ENCODE results near the gene CFAP99. TPM values are rescaled to one million over a fixed set of nuclear protein-coding genes. Genes with fewer than 3 reads are reported as not detected.

The CFAP99 gene
- total and polyA plus RNA-seq, 2 donors (not counting 1 experiment from before 2014, with no cell fraction given), result not detected

DNA sequence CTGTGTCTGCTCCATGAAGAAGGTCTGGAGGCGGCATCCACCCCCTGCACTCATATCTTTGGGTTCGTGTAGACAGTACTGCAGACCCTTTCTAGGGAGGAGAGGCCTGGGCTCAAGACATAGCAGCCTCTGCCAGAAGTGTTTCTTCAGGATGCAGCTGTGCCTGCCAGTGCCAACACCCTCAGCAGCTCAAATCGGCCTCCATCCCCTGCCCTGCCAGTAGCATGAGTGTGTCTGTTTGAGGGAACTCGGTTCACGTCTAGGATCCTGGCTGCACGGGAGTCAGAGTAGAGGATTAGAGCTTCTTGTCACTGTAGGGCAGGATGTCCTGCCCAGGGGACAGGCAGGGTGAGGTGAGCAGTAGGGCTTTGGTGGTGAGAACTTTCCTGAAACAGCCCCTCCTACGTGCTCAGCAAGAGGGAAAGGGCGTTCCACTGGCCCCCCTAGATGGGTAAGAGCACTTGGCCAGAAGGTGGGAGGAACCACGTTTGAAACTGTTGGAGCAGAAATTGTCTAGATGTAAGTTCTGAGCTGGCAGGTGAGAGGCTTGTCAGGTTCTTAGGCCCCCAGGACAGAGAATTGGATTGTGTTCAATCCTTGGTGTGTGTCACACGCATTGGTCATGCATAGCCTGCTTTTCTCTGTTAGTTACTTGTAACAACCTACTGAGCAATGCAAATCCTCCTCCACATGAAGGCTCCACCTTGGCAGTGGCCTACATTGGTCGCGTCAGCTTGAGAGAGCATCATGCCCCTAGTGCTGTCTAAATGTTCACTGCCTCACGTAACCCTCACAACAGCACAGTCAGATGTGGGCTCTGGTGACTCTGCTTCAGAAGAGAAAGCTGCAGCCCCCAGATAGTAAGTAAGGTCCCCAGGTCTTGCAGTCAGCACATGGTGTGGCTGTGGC is 91.8 kb downstream of the CFAP99 start:
- peak overlapping the region; percentile 38 to 64 for H3K27ac ChIP-seq (ENCODE audit: low read length in 2 of 2)
- H3K79me2 ChIP-seq (ENCODE audit: control insufficient read depth, insufficient read depth, low read length), result peaks cover 55% of the 10 kb centered on the region
- Mint-ChIP-seq H3K27me3 (no peaks in the 10 kb centered on the region), H3K27ac (peak overlapping the region; percentile 91), H3K9me3 (ENCODE audit: insufficient read depth) (no peaks in the 10 kb centered on the region), H3K4me3 (peak overlapping the region; percentile 13), H3K4me1 (peaks cover 24% of the 10 kb centered on the region)
- peak; percentile 22 for ATAC-seq (ENCODE audit: low read depth)
- H4K20me1 ChIP-seq (ENCODE audit: control insufficient read depth, insufficient read depth, low read length, poor library complexity, severe bottlenecking), result peaks cover 57% of the 10 kb centered on the region
- peaks cover 19 to 69% of the 10 kb centered on the region in 2 experiments for H3K36me3 ChIP-seq (replicated peaks in 1 of 2; ENCODE audit: control extremely low read depth in 1 of 2, control insufficient read depth in 1 of 2, extremely low read depth in 1 of 2, insufficient read depth in 2 of 2, low read length in 1 of 2)
- DNase-seq, result no peak
- H3K9ac ChIP-seq (ENCODE audit: low read length), result no peak overlapping the region
- POLR2A ChIA-PET, result interaction anchor here (0.6 kb wide), 3 partner anchors 30 to 70 kb away, joined by 3 to 5 read pairs (median 4); no protein-coding TSS in a partner anchor
- H3K4me2 ChIP-seq (replicated peaks; ENCODE audit: low read depth, low read length, poor library complexity, severe bottlenecking), result peak overlapping the region; percentile 15
- TF ChIP-seq EZH2 (IDR thresholded peaks at IDR 0.05; ENCODE audit: borderline replicate concordance, insufficient read depth, low read depth, low read length, poor library complexity, severe bottlenecking), result no peak
- TF ChIP-seq, protein P1, sequence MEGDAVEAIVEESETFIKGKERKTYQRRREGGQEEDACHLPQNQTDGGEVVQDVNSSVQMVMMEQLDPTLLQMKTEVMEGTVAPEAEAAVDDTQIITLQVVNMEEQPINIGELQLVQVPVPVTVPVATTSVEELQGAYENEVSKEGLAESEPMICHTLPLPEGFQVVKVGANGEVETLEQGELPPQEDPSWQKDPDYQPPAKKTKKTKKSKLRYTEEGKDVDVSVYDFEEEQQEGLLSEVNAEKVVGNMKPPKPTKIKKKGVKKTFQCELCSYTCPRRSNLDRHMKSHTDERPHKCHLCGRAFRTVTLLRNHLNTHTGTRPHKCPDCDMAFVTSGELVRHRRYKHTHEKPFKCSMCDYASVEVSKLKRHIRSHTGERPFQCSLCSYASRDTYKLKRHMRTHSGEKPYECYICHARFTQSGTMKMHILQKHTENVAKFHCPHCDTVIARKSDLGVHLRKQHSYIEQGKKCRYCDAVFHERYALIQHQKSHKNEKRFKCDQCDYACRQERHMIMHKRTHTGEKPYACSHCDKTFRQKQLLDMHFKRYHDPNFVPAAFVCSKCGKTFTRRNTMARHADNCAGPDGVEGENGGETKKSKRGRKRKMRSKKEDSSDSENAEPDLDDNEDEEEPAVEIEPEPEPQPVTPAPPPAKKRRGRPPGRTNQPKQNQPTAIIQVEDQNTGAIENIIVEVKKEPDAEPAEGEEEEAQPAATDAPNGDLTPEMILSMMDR (IDR thresholded peaks at IDR 0.05), result no peak
- peaks cover 16 to 26% of the 10 kb centered on the region in 2 donors for H3K4me1 ChIP-seq (ENCODE audit: control insufficient read depth in 2 of 2, insufficient read depth in 2 of 2, low read length in 2 of 2)
- CTCF ChIA-PET, result interaction anchor here (1.0 to 2.0 kb wide), 3 partner anchors 26 to 291 kb away, joined by 3 to 6 read pairs (median 3); partner anchors contain the start of genes FAM193A and RNF4
- no peaks in the 10 kb centered on the region for H3K9me3 ChIP-seq (ENCODE audit: control extremely low read depth in 1 of 3, control insufficient read depth in 2 of 3, insufficient read depth in 1 of 3, low read length in 2 of 3)
- WGBS (ENCODE audit: insufficient coverage), result 80% methylated on average over 10 of the region's 13 CpGs
- no peak overlapping the region for H3K4me3 ChIP-seq (ENCODE audit: control extremely low read depth in 1 of 5, extremely low read depth in 1 of 5, insufficient read depth in 1 of 5, low read depth in 2 of 5, low read length in 4 of 5)
- intact Hi-C loops (cut with micrococcal nuclease), result no loop called here
- no peak overlapping the region for H2AFZ ChIP-seq (ENCODE audit: insufficient read depth, low read depth, low read length, poor library complexity, severe bottlenecking)
- no peaks in the 10 kb centered on the region for H3K27me3 ChIP-seq (replicated peaks in 1 of 4; ENCODE audit: control extremely low read depth in 1 of 4, control insufficient read depth in 3 of 4, insufficient read depth in 4 of 4, low read length in 3 of 4)

All from B cell (primary cell).